ENCODE measurements around the gene LRRTM4. TPM values are rescaled to one million over a fixed set of nuclear protein-coding genes. Genes with fewer than 3 reads are reported as not detected.

LRRTM4 gene
- total and polyA plus RNA-seq, 10 of the 15 experiments (the other 5 are each of a cell fraction or from before 2014, with no cell fraction given): 0.01 to 1.0 TPM; not detected in 8

GRCh38 chr2:77567723-77568122 is 45.5 kb upstream of the LRRTM4 start:
- Histone ChIP-seq H3K36me3 (ENCODE audit: control insufficient read depth in 2 of 2, insufficient read depth in 2 of 2, low read length in 1 of 2) (no peaks in the 10 kb centered on the region), H3K4me1 (ENCODE audit: control insufficient read depth, insufficient read depth, low read length) (no peaks in the 10 kb centered on the region), H3K27me3 (replicated peaks in 1 of 2; ENCODE audit: control insufficient read depth in 2 of 2, insufficient read depth in 2 of 2, low read length in 1 of 2) (no peaks in the 10 kb centered on the region), H3K9me3 (replicated peaks; ENCODE audit: control insufficient read depth, insufficient read depth, low read length) (no peaks in the 10 kb centered on the region), H4K20me1 (ENCODE audit: control insufficient read depth, insufficient read depth) (no peaks in the 10 kb centered on the region), H3K4me2 (ENCODE audit: control insufficient read depth, insufficient read depth) (no peak overlapping the region), H3K79me2 (ENCODE audit: control insufficient read depth, insufficient read depth, low read length) (no peaks in the 10 kb centered on the region), H3K4me3 (no peak overlapping the region), H3K9ac (ENCODE audit: control insufficient read depth, insufficient read depth, low read length) (no peak overlapping the region), H2AFZ (ENCODE audit: control insufficient read depth, low read depth, low read length) (no peak overlapping the region), H3K27ac (ENCODE audit: control insufficient read depth, insufficient read depth) (no peak overlapping the region)
- POLR2A ChIA-PET: no interaction called here
- DNase-seq (ENCODE audit: low read depth, low spot score) (no peak), ATAC-seq (no peak), FAIRE-seq (no peak)
- SMC1A ChIA-PET (ENCODE audit: uncharacterized antibody, unreplicated experiment): interaction anchor here (0.5 kb wide), 1 partner anchor 41 kb away, joined by 4 read pairs; no protein-coding TSS in a partner anchor
- no TSS peak for BruUV-seq (replicated peaks)
- in situ Hi-C loops (cut with MboI) (no loop called here), intact Hi-C loops (cut with micrococcal nuclease; ENCODE audit: unreplicated experiment) (no loop called here)
- CTCF ChIA-PET: no interaction called here
- RAD21 ChIA-PET (ENCODE audit: unreplicated experiment): no interaction called here
- 0% methylated on average over 2 of the region's 2 CpGs for WGBS (ENCODE audit: insufficient coverage, insufficient replicate concordance, low lambda C conversion rate, missing lambda C conversion rate)
- no peak for TF ChIP-seq SP1 (IDR thresholded peaks at IDR 0.05; ENCODE audit: low read depth, low read length)
- TF ChIP-seq CHD2 (IDR thresholded peaks at IDR 0.05; ENCODE audit: borderline replicate concordance, low read depth, low read length): no peak

GRCh38 chr2:77566582-77566981 is 44.4 kb upstream of the LRRTM4 start:
- no peak overlapping the region for H2AFZ ChIP-seq (ENCODE audit: control insufficient read depth, low read depth, low read length)
- FAIRE-seq: no peak
- no peak overlapping the region for H3K4me2 ChIP-seq (ENCODE audit: control insufficient read depth, insufficient read depth)
- H3K4me1 ChIP-seq (ENCODE audit: control insufficient read depth, insufficient read depth, low read length): no peaks in the 10 kb centered on the region
- no peak overlapping the region for H3K27ac ChIP-seq (ENCODE audit: control insufficient read depth, insufficient read depth)
- SMC1A ChIA-PET (ENCODE audit: uncharacterized antibody, unreplicated experiment): interaction anchor here (1.5 kb wide), 1 partner anchor 63 kb away, joined by 3 read pairs; no protein-coding TSS in a partner anchor
- RAD21 ChIA-PET (ENCODE audit: unreplicated experiment): interaction anchor here (0.6 kb wide), 1 partner anchor 15 kb away, joined by 5 read pairs; no protein-coding TSS in a partner anchor
- no peaks in the 10 kb centered on the region for H3K27me3 ChIP-seq (replicated peaks in 1 of 2; ENCODE audit: control insufficient read depth in 2 of 2, insufficient read depth in 2 of 2, low read length in 1 of 2)
- no peak for TF ChIP-seq HDGF (IDR thresholded peaks at IDR 0.05)
- no peak for TF ChIP-seq ESRRA (IDR thresholded peaks at IDR 0.05; ENCODE audit: low read length)
- TF ChIP-seq ELK1 (IDR thresholded peaks at IDR 0.05; ENCODE audit: low read depth, low read length): no peak
- TF ChIP-seq LARP7 (IDR thresholded peaks at IDR 0.05): no peak
- TF ChIP-seq CBFB (IDR thresholded peaks at IDR 0.05; ENCODE audit: low read depth): no peak
- no peak for TF ChIP-seq FOXK2 (IDR thresholded peaks at IDR 0.05)
- TF ChIP-seq BCL3 (IDR thresholded peaks at IDR 0.05; ENCODE audit: borderline replicate concordance, insufficient read depth, low read depth, low read length, poor library complexity, severe bottlenecking): no peak
- no peak for TF ChIP-seq STAT3 (IDR thresholded peaks at IDR 0.05; ENCODE audit: low read depth, low read length)
- TF ChIP-seq MXI1 (IDR thresholded peaks at IDR 0.05; ENCODE audit: low read depth, low read length): no peak
- TF ChIP-seq ASH2L (IDR thresholded peaks at IDR 0.05; ENCODE audit: borderline replicate concordance, low read depth): no peak
- TF ChIP-seq BHLHE40 (IDR thresholded peaks at IDR 0.05; ENCODE audit: borderline replicate concordance in 1 of 2, low read depth in 2 of 2, low read length in 1 of 2): no peak
- no peak for TF ChIP-seq CBX3 (IDR thresholded peaks at IDR 0.05; ENCODE audit: borderline replicate concordance, low read depth)
- TF ChIP-seq FOXM1 (IDR thresholded peaks at IDR 0.05; ENCODE audit: low read depth, low read length): no peak
- TF ChIP-seq SIN3A (IDR thresholded peaks at IDR 0.05; ENCODE audit: low read depth, low read length): no peak
- H3K4me3 ChIP-seq: no peak overlapping the region
- in situ Hi-C loops (cut with MboI) (no loop called here), intact Hi-C loops (cut with micrococcal nuclease; ENCODE audit: unreplicated experiment) (no loop called here)
- POLR2A ChIA-PET: no interaction called here
- no peak for DNase-seq (ENCODE audit: low read depth, low spot score)
- ATAC-seq: no peak
- WGBS (ENCODE audit: insufficient coverage, insufficient replicate concordance, low lambda C conversion rate, missing lambda C conversion rate): 36% methylated on average over 3 of the region's 3 CpGs
- BruUV-seq (replicated peaks): no TSS peak
- CTCF ChIA-PET: no interaction called here
- H3K9ac ChIP-seq (ENCODE audit: control insufficient read depth, insufficient read depth, low read length): no peak overlapping the region
- H4K20me1 ChIP-seq (ENCODE audit: control insufficient read depth, insufficient read depth): no peaks in the 10 kb centered on the region
- H3K79me2 ChIP-seq (ENCODE audit: control insufficient read depth, insufficient read depth, low read length): no peaks in the 10 kb centered on the region
- no peaks in the 10 kb centered on the region for H3K36me3 ChIP-seq (ENCODE audit: control insufficient read depth in 2 of 2, insufficient read depth in 2 of 2, low read length in 1 of 2)
- H3K9me3 ChIP-seq (replicated peaks; ENCODE audit: control insufficient read depth, insufficient read depth, low read length): no peaks in the 10 kb centered on the region

Measured in GM12878 (cell line).